ENCODE measurements around the gene SLC6A8. TPM values are rescaled to one million over a fixed set of nuclear protein-coding genes. Genes with fewer than 3 reads are reported as not detected.

The SLC6A8 gene
- total and polyA plus RNA-seq, 2 donors from 2014 or later = 79.7 to 110 TPM

- Histone ChIP-seq H3K9ac (ENCODE audit: low read length in 3 of 3) (peak overlapping the region in 1 of 3 donors; percentile 41), H3K4me3 (ENCODE audit: low read length in 3 of 3) (peak overlapping the region; percentile 53 to 63 (median 58)), H3K27ac (ENCODE audit: low read depth in 2 of 2, low read length in 2 of 2) (peak overlapping the region; percentile 71 to 72), H3K9me3 (ENCODE audit: control insufficient read depth in 2 of 3, insufficient read depth in 1 of 3, low read length in 3 of 3) (no peaks in the 10 kb centered on the region), H3K4me1 (ENCODE audit: control insufficient read depth in 2 of 3, insufficient read depth in 2 of 3, low read depth in 1 of 3, low read length in 3 of 3) (peaks cover 0 to 36% (median 8%) of the 10 kb centered on the region in 3 donors), H3K36me3 (ENCODE audit: control insufficient read depth in 2 of 3, insufficient read depth in 3 of 3, low read length in 3 of 3) (peaks cover 2 to 14% (median 11%) of the 10 kb centered on the region in 3 donors), H3K27me3 (ENCODE audit: control insufficient read depth, insufficient read depth, low read length) (no peaks in the 10 kb centered on the region)
- DNase-seq (peak in 4 of 5 donors; percentile 50 to 81 (median 56)), FAIRE-seq (no peak)
- peak; percentile 10 for TF ChIP-seq CTCF (IDR thresholded peaks at IDR 0.05; ENCODE audit: borderline replicate concordance, extremely low read depth, insufficient read depth)
- intact Hi-C loops (cut with DNase I) = no loop called here
Measured at GRCh38 chrX:153723351-153724251, 35.9 kb downstream of the SLC6A8 start.

- FAIRE-seq = no peak
- no peaks in the 10 kb centered on the region for H3K9me3 ChIP-seq (ENCODE audit: control insufficient read depth in 2 of 3, insufficient read depth in 1 of 3, low read length in 3 of 3)
- H3K4me1 ChIP-seq (ENCODE audit: control insufficient read depth in 2 of 3, insufficient read depth in 2 of 3, low read depth in 1 of 3, low read length in 3 of 3) = peaks cover 0 to 36% (median 8%) of the 10 kb centered on the region in 3 donors
- peak; percentile 91 to 96 (median 94) for DNase-seq
- no peaks in the 10 kb centered on the region for H3K27me3 ChIP-seq (ENCODE audit: control insufficient read depth, insufficient read depth, low read length)
- intact Hi-C loops (cut with DNase I) = no loop called here
- no peak for TF ChIP-seq CTCF (IDR thresholded peaks at IDR 0.05; ENCODE audit: borderline replicate concordance, extremely low read depth, insufficient read depth)
- peak within 1 kb of the TSS in 1 of 3 donors; percentile 41 for H3K9ac ChIP-seq (ENCODE audit: low read length in 3 of 3)
- H3K27ac ChIP-seq (ENCODE audit: low read depth in 2 of 2, low read length in 2 of 2) = peak within 1 kb of the TSS; percentile 72 to 76
- H3K4me3 ChIP-seq (ENCODE audit: low read length in 3 of 3) = peak within 1 kb of the TSS; percentile 53 to 63 (median 58)
- H3K36me3 ChIP-seq (ENCODE audit: control insufficient read depth in 2 of 3, insufficient read depth in 3 of 3, low read length in 3 of 3) = peaks cover 2 to 9% (median 8%) of the 10 kb centered on the region in 3 donors
Measured at GRCh38 chrX:153724252-153725038, 36.7 kb downstream of the SLC6A8 start, which contains the start of the genes ABCD1 and BCAP31. TSS of gene ABCD1 (plus strand) at chrX:153724856. CDS start at chrX:153725267, 411 bp downstream. TSS of gene BCAP31 (minus strand) at chrX:153724387. CDS start at chrX:153723244, 1,143 bp downstream.

- FAIRE-seq = no peak
- intact Hi-C loops (cut with DNase I) = no loop called here
- Histone ChIP-seq H3K27ac (ENCODE audit: low read depth in 2 of 2, low read length in 2 of 2) (peak overlapping the region; percentile 59 to 76), H3K9ac (ENCODE audit: low read length in 3 of 3) (no peak overlapping the region), H3K27me3 (ENCODE audit: control insufficient read depth, insufficient read depth, low read length) (no peaks in the 10 kb centered on the region), H3K36me3 (ENCODE audit: control insufficient read depth in 2 of 3, insufficient read depth in 3 of 3, low read length in 3 of 3) (peaks cover 0 to 5% (median under 1%) of the 10 kb centered on the region in 3 donors), H3K4me1 (ENCODE audit: control insufficient read depth in 2 of 3, insufficient read depth in 2 of 3, low read depth in 1 of 3, low read length in 3 of 3) (peaks cover 0 to 36% (median 8%) of the 10 kb centered on the region in 3 donors), H3K4me3 (ENCODE audit: low read length in 3 of 3) (peak overlapping the region in 2 of 3 donors; percentile 32 to 55), H3K9me3 (ENCODE audit: control insufficient read depth in 2 of 3, insufficient read depth in 1 of 3, low read length in 3 of 3) (no peaks in the 10 kb centered on the region)
- DNase-seq = peak in 2 of 5 donors; percentile 62 to 75
- TF ChIP-seq CTCF (IDR thresholded peaks at IDR 0.05; ENCODE audit: borderline replicate concordance, extremely low read depth, insufficient read depth) = no peak
Measured at GRCh38 chrX:153725039-153725831, 37.5 kb downstream of the SLC6A8 start.

All from kidney (tissue), 14 donors.